ENCODE results near the gene DISC1.

The DISC1 gene

GRCh38 chr1:231856894-231857293 lies 230.3 kb downstream of the DISC1 start:
- DNase-seq (ENCODE audit: low spot score) = no peak

DNA sequence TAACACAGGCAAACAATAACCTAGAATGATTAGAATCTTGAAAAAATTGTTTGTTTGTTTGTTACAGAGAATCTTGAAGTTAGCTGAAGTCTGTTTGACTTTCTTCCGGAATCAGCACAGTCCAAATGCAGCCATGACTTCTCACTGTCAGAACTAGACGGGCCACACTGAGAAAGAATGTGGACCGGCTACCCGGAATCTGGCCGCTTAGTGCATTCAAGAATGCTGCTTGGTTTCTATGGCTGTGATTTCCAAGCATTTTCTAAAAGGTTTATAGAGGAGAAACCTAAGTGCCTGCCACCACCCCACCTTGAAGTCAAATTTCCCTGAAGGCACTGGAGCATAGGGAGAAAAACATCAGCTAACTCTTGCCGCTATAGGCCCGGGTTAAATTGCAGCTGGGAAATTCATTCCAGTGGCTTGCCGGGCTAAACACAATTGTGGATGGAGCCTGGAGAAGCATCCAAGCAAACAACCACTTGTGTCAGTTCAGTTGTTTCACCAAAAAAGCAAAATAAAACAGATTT lies 231.1 kb downstream of the DISC1 start:
- DNase-seq (ENCODE audit: low spot score) = no peak

DNA sequence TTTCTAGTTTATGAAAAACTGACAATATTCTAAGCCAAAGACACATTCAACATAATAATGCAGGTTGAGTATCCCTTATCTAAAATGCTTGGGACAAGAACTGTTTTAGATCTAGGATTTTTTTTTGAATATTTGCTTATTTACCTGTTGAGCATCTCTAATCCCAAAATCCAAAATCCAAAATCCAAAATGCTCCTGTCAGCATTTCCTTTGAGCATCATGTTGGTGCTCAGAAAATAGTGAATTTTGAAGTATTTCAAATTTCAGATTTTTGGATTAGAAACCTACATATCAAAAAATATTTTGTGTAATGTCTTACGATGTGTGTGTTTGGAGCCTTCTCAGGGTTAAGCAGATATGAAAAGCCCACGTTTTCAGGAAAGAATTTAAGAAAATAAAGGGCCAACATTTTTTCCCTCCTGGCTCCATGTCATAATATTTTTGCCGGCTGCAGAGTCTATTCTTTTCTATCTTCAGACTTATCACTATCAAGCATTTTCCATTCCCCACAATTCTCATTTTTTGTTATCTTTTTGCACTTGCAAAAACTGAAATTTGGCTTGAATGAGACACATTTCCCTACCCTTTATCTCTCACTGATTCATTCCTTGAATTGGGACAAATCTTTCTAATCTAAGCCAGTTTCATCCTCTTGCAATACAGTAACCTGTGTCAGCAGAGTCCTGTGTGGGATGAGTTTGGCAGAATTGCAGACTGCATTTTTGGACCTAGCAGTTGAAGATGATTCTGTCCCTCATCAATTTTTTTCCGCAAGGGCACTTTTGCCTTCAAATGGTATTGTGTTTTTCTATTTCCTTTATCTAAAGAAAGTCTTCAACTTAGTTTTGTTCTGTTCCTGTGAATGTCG lies 233.9 kb downstream of the DISC1 start:
- no peak for DNase-seq (ENCODE audit: low spot score)

GRCh38 chr1:231861541-231862481 lies 235.2 kb downstream of the DISC1 start:
- DNase-seq (ENCODE audit: low spot score) = no peak

DNA sequence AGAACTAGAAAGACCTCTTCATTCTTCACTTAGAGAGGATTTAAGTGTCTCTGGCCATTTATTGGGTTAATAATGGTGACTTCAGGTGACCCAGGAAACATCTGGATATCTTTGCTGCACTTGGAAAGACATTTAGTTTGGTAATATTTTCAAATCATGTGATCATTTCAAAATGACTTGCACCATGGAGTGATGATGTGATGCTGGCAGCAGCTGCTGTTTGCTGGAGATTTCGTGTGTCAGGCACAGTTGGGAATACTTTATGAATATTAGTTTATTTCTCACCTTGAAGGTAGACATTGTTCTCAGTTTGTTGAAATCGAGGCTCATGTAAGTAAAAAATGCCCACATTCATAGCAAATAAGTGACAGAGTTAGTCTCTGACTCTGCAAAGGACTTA lies 236.0 kb downstream of the DISC1 start:
- DNase-seq (ENCODE audit: low spot score) = no peak

DNA sequence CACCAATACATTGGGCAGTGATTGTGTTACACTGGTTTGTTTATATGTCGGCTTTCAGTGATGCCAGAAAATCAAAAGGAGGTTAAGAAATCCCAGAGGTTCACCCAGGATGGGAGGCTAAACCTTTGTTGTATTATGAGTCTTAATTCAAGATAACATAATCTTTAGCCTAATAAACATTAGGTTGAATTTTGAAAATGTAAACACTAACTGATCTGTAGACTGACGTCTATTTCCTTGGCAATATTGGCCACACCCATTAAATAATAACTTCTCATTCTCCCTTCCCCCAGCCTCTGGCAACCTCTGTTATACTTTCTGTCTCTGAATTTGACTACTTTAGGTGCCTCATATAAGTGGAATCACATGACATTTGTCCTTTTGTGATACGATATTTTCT lies 238.7 kb downstream of the DISC1 start:
- DNase-seq (ENCODE audit: low spot score) = no peak

DNA sequence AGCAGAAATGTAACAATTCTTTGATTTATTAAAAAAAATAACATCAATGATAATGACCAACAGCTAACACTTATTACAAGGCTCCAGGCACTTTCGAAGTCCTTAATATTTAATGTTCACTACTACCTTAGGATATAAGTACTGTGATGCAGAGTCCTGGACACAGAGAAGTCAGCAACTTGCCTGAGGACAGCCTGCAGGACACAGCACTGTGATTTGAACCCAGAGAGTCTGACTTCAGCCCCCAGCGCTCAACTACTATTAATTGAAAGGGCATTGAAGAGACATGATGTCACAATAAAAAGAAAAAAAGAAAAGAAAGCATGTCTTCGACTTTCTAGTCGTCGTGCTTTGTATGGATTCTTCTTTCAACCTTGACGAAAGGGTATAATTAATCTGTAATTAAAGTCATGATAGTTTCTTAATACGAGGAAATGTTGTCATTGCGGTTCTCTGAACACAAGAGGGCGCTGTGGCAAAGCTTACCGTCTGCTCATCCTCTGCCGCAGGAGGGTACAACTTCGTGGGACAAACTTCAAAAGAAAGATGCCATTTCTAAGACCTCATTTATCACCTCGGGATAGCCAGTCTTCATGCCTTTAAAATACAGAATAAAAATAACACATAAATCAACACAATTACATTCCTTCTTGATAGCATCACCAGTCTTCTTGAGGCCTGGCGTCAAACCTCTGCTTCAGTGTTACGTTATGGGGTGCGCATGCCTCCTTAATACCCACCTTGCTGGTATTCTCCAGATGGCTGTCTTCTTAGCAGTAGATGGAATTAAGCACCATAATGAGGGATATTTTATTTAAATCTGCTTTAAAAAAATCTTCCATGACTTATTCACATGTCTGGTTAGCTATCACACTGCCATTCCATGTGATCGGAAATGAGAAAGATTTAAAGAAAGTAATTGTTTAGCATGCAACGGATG lies 240.1 kb downstream of the DISC1 start:
- peak; percentile 52 for DNase-seq (ENCODE audit: low spot score)

- DNase-seq (ENCODE audit: low spot score) = no peak
These were observed 241.0 kb downstream of the DISC1 start for GRCh38 chr1:231867607-231868006.

DNA sequence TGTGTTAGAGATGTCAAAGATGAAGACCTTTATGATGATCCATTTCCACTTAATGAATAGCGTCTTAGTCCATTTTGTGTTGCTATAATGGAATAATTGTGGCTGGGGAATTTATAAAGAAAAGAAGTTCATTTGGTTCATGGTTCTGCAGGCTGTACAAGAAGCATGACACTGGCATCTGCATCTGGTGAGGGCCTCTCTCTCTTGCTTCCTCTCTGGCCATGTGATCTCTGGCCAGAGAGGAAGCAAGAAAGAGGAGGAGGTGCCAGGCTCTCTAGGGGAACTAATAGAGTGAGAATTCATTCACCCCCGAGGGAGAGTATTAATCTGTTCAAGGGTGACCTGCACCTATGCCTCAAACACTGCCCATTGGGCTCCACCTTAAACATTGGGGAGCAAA lies 242.8 kb downstream of the DISC1 start:
- DNase-seq (ENCODE audit: low spot score) = no peak

DNA sequence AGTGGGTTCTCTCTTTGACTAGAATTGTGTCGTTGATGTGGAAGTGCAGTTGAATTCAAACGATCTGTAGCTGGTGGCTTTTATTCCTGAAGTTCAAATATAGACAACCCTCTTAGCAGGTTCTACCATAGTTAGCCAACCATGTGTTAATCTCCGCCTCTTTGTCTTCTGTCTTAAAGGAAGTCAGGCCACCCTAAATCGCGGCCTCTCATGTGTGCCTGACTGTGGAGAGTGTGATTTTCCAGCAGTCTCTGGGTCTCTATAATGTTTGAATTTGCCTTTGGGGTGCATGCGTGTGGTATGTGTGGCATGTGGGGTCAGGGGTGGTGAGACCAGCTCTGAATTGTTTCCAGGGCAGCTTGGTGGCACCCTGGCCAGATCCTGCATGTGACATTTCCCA lies 244.9 kb downstream of the DISC1 start:
- no peak for DNase-seq (ENCODE audit: low spot score)

GRCh38 chr1:231871878-231872277 lies 245.3 kb downstream of the DISC1 start:
- DNase-seq (ENCODE audit: low spot score) = no peak

GRCh38 chr1:231872461-231872910 lies 245.9 kb downstream of the DISC1 start:
- no peak for DNase-seq (ENCODE audit: low spot score)

- DNase-seq (ENCODE audit: low spot score) = no peak
These were observed 252.1 kb downstream of the DISC1 start for GRCh38 chr1:231878737-231879136.

DNA sequence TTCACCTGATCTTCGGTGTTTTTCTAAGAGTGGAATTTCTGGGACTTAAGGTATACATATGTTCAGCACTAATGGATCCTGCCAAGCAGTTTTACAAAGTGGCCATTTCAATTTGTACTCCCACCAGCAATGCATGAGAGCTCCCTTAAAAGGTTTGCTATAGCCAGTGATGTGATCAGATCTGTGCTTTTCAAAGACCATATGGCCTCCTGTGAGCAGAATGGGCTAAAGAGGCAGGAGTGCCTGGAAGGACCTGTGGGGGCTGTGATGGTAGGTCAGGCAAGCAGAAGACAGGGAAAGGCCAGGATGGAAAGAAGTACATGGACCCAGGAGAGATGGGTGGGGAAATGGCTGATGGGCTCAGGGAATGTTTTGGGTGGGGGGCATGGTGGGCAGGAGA lies 252.7 kb downstream of the DISC1 start:
- DNase-seq (ENCODE audit: low spot score) = no peak

DNA sequence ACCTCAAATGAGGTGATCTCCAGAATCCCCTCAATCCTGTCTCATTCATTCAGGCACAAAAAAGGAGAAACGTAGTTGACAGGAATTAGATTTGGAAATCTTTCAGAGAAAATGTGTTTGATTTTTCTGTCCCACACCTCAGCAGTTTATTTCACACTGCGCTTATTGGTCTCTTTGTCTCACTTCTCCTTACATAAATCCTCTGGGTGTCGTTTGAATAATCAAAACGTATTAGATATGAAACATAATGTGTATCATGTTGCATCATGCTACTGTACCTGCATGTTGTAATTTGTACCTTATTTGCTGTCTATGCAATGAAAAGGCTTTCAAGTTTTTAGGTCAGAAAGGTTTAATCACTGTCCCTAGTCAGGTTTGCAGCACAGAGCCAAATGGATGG lies 255.7 kb downstream of the DISC1 start:
- no peak for DNase-seq (ENCODE audit: low spot score)

- DNase-seq (ENCODE audit: low spot score) = no peak
These were observed 256.2 kb downstream of the DISC1 start for GRCh38 chr1:231882790-231883189.

GRCh38 chr1:231883382-231883781 lies 256.8 kb downstream of the DISC1 start:
- DNase-seq (ENCODE audit: low spot score) = no peak

- DNase-seq (ENCODE audit: low spot score) = no peak
These were observed 258.7 kb downstream of the DISC1 start for GRCh38 chr1:231885209-231885854.

GRCh38 chr1:231887166-231887565 lies 260.6 kb downstream of the DISC1 start:
- DNase-seq (ENCODE audit: low spot score) = no peak

- DNase-seq (ENCODE audit: low spot score) = no peak
These were observed 261.3 kb downstream of the DISC1 start for GRCh38 chr1:231887866-231888265.

DNA sequence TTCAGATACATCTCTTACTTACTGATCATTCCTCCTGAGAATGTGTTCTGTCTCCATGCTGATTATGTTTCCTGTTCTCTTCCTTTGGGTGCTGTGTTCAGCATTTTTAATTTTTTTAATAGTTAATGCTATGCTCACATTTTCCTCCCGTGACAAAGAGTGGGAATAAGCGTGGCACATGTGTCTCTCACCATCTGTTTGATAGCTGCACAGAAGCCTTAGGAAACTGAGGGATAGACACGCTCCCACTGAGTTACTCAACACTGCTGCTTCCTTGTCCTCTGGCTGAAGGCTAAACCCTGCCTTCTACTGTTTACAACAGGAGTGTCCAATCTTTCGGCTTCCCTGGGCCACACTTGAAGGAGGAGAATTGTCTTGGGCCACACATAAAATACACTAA lies 264.2 kb downstream of the DISC1 start:
- no peak for DNase-seq (ENCODE audit: low spot score)
